ENCODE data around the gene CSRNP3. TPM values are rescaled to one million over a fixed set of nuclear protein-coding genes. Genes with fewer than 3 reads are reported as not detected.

Gene CSRNP3
- polyA plus RNA-seq, 1 experiment: 0.25 TPM

DNA sequence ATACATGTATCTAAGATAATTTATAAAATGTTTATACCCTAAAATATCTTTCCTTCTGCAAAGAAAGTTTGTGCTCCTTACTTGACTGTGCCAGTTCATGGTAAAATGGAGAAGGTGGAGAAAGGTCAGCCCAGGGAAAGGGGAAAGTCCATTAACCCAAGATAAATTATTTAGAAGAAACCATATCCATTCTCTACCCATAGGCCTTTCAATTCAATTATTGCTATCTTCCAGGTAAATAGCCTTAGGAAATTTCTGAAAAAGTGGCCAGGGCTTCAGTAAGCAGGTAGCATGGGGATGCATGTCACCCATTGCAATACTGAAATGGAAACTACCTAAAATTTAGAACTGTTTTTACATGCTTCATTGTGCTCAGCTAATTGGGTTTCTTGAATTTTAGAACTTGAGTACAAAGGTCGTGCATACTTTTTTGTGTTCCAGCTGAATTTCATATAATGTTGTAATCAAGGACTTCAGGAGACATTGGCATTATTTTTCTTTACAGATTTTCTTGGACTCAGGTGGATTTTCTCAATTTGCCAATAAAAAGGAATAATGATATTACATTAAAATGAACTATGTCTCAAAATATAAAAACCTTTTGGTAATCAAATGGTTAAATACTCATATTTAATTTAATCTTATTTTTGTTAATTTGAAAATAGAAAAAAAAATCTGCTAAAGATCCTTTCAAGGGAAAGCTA lies 124.9 kb downstream of the CSRNP3 start:
- Histone ChIP-seq H3K9me3 (ENCODE audit: control insufficient read depth, insufficient read depth, low read length) (no peaks in the 10 kb centered on the region), H3K27ac (ENCODE audit: low read depth, low read length) (no peak overlapping the region), H3K4me3 (ENCODE audit: low read depth, low read length) (no peak overlapping the region), H3K27me3 (ENCODE audit: control insufficient read depth, insufficient read depth, low read length) (no peaks in the 10 kb centered on the region)
- TF ChIP-seq CTCF (IDR thresholded peaks at IDR 0.05; ENCODE audit: low read depth, low read length): no peak
- CTCF ChIA-PET: no interaction called here
- no peak for DNase-seq (ENCODE audit: low read depth, low spot score)
- POLR2A ChIA-PET: no interaction called here

DNA sequence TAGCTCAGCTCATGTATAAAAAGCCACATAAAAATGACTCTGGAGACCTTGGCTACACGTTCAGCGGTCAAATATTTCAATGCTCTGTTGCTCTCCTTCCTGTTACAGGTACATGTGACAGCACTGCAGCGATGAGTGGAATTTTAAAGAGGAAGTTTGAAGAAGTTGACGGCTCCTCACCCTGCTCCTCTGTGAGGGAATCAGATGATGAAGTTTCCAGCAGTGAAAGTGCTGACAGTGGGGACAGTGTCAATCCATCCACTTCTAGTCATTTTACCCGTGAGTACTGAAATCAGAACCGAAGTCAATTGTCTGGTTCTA lies 125.4 kb downstream of the CSRNP3 start:
- Histone ChIP-seq H3K27ac (ENCODE audit: low read depth, low read length) (no peak overlapping the region), H3K4me3 (ENCODE audit: low read depth, low read length) (no peak overlapping the region), H3K9me3 (ENCODE audit: control insufficient read depth, insufficient read depth, low read length) (no peaks in the 10 kb centered on the region), H3K27me3 (ENCODE audit: control insufficient read depth, insufficient read depth, low read length) (no peaks in the 10 kb centered on the region)
- DNase-seq (ENCODE audit: low read depth, low spot score): no peak
- POLR2A ChIA-PET: no interaction called here
- TF ChIP-seq CTCF (IDR thresholded peaks at IDR 0.05; ENCODE audit: low read depth, low read length): no peak
- CTCF ChIA-PET: no interaction called here

- ChIA-PET CTCF (no interaction called here), POLR2A (no interaction called here)
- no peak for TF ChIP-seq CTCF (IDR thresholded peaks at IDR 0.05; ENCODE audit: low read depth, low read length)
- Histone ChIP-seq H3K4me3 (ENCODE audit: low read depth, low read length) (no peak overlapping the region), H3K27ac (ENCODE audit: low read depth, low read length) (no peak overlapping the region), H3K27me3 (ENCODE audit: control insufficient read depth, insufficient read depth, low read length) (no peaks in the 10 kb centered on the region), H3K9me3 (ENCODE audit: control insufficient read depth, insufficient read depth, low read length) (no peaks in the 10 kb centered on the region)
- no peak for DNase-seq (ENCODE audit: low read depth, low spot score)
Observed at GRCh38 chr2:165596788-165597187, 127.3 kb downstream of the CSRNP3 start.

DNA sequence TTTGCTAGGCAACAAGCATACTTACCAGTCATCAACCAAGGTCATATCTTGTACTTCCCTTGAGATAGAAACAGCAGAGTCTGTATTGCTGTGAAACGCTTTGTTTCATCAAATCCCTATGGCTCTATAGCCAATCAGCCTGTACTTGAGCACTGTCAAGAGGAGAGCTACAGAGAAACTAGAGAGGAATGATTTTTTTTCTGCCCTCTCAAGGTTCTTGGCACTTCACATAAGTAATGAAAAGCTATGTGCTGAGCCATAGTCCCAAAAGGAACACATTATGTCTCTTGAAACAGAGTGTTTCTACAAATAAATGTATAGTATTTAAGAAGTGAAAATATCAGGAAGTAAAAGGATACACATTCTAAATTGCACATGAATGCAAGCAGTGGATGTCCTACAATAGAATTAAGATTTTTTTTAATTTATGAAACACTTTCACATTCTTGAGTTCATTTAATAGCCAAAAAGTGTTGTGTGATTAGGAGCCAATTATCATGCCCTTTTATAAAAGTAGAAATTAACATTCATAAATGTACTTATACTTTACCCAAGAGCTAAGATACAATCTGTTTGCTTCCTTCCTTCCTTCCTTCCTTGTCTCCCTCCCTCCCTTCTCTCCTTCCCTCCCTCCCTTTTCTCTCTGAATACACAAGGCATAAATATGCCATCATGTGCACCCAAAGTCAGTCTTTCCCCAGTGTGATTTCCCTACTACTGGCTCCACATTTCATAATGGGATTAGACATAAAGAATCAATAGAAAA lies 131.8 kb downstream of the CSRNP3 start:
- POLR2A ChIA-PET: no interaction called here

More for the DNA sequence above, 131.8 kb downstream of the CSRNP3 start:
- no peak for TF ChIP-seq CTCF (IDR thresholded peaks at IDR 0.05; ENCODE audit: low read depth, low read length)
- no peak for DNase-seq (ENCODE audit: low read depth, low spot score)
- H3K4me3 ChIP-seq (ENCODE audit: low read depth, low read length): no peak overlapping the region
- CTCF ChIA-PET: interaction anchor here (0.6 to 1.6 kb wide), 3 partner anchors 10 to 363 kb away, joined by 3 read pairs; no protein-coding TSS in a partner anchor
- H3K27ac ChIP-seq (ENCODE audit: low read depth, low read length): no peak overlapping the region
- H3K27me3 ChIP-seq (ENCODE audit: control insufficient read depth, insufficient read depth, low read length): no peaks in the 10 kb centered on the region
- no peaks in the 10 kb centered on the region for H3K9me3 ChIP-seq (ENCODE audit: control insufficient read depth, insufficient read depth, low read length)
